GM21825 (cell line): ENCODE data around the gene ANP32B.
"Not testable (repeated sequence)": the region's sequence is repeated elsewhere in the genome, so short reads cannot be mapped to it uniquely, and the experiment has no call there.

ENCODE experiments used
- ATAC-seq: cut with Tn5 transposase; IDR thresholded peaks from one replicate; pipeline ENCODE4 v1.9.1; 2021; ENCODE audit warnings: mild to moderate bottlenecking, moderate library complexity; ENCODE audit not compliant: unreplicated experiment

The ANP32B gene

GRCh38 chr9:97962575-97962974 lies 20.6 kb upstream of the ANP32B start:
- no peak for ATAC-seq

DNA sequence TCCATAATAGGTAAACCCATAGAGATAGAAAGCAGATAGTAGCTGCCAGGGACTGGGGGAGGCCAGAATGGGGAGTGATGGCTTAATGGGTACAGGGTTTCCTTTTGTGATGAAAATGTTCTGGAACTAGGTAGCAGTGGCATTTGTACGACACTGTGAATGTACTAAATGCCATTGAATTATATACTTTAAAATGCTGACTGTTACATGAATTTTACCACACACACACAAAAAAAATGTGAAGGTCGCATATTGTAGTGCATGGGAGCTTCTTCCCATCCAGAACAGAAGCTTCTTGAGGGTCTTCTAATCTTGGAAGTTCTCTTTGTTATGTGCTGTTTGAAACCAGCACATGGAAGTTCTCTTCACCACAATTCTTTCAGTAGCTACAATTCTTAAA lies 19.9 kb upstream of the ANP32B start:
- ATAC-seq = no peak

- ATAC-seq = no peak
Observed at GRCh38 chr9:97964901-97965300, 18.2 kb upstream of the ANP32B start.

DNA sequence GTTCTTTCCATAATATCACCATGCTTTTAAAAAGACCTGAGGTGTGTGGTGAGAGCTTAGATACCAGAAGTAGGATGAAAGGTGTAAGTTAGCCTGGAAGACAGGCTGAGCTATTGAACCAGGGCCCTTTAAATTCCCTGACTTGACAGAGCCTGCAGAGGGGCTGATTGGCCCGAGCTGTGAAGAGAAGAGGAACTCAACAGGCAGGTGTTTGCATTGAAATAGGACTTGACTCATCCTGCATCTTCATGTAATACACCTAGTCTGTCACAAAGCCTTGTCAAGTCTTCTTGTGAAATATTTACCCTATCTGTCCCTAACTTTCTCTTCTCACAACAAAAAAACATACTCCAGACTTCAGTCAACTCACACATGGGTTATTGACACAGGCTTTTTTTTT lies 16.6 kb upstream of the ANP32B start:
- no peak for ATAC-seq

- ATAC-seq = no peak
Observed at GRCh38 chr9:97969014-97969413, 14.1 kb upstream of the ANP32B start.

DNA sequence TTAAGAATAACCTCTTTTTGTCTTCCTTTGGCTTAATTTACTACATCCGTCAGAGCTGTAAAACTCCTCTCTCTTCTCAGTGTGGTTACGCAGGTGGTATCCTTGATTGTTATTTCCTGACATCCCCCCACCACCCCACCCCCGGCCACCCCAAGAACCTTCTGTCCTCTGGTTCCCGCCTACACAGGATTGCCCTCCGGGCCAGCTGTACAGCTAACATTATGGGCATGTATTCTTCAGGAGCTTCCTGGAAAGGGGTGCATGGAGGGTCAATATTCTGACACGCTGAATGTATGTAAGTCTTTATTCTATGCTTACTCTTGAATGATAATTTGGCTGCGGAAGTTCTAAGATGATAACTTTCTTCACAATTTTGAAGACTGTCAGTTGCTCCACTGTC lies 13.0 kb upstream of the ANP32B start:
- ATAC-seq = no peak

DNA sequence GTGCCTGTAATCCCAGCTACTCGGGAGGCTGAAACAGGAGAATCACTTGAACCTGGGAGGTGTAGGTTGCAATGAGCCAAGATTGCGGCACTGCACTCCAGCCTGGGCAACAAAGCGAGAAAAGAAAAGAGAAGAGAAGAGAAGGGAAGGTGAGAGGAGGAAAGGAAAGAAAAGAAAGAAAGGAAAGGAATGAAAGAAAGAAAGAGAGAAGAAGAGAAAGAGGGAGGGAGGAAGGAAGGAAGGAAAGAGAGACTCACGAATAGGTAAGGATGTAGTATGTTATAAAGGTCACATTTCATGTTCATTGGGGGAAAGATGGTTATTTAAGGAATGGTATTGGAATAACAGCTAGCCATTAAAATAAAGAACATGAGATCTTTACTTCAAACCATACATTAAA lies 10.4 kb upstream of the ANP32B start:
- ATAC-seq = no peak

DNA sequence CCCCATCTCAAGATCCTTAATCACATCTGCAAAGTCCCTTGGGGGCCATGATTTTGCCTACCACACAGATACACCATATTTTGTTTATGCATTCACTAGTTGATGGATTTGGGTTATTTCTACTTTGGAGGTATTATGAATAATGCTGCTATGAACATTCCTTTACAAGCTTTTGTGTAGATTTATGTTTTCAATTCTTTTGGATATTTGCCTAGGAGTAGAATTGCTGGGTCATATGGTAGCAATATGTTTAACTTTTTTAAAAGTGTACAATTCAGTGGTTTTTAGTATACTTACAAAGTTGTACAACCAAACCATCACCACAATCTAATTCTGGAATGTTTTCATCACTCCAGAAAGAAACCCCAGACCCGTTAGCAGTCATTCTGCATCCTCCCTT lies 7.8 kb upstream of the ANP32B start:
- ATAC-seq = no peak

DNA sequence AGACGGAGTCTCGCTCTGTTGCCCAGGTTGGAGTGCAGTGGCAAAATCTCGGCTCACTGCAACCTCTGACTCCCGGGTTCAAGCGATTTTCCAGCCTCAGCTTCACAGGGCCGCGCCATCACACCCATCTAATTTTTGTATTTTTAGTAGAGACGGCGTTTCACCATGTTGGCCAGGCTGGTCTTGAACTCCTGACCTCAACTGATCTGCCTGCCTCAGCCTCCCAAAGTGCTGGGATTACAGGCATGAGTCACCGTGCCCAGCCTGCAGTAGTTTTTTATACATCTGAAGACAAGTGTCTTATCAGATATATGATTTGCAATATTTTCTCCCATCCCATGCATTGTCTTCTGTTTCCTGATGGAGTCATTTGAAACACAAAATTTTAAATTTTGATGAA lies 6.5 kb upstream of the ANP32B start:
- ATAC-seq = not testable (repeated sequence)

DNA sequence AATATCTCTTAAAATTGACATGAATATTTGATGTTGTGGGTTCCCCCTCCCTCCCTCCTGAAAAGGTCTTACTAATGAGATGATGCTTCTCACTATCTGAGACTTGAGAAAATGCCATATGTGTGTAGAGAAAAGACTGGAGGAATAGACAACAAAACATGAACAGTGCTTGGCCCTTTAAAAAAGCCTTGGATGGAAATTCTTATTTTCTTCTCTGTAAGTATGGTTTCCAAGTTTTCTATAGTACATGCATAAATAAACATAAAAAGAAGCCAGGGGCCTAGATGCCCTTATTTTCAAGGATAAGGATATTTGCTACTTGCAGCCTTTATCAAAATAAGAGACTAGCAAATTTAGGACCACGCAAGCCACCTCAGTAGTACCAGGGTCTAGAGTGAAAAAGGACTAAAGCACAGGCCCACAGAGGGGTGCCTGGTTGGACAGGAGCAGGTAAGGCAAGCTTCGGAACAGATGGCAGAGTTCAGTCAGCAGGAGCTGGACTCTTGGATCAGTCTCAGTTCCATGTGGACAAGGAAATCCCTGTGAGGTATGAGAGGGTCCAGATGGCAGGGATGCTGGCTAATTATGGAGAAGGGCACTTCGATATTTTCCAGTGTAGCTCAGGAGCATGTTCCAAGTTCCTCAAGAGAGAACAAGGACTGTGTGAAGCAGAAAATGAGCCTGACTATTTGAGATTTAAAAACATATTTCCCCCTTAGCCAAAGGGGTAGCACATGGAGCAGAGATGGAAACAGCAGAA lies 4.6 kb upstream of the ANP32B start:
- ATAC-seq = no peak

DNA sequence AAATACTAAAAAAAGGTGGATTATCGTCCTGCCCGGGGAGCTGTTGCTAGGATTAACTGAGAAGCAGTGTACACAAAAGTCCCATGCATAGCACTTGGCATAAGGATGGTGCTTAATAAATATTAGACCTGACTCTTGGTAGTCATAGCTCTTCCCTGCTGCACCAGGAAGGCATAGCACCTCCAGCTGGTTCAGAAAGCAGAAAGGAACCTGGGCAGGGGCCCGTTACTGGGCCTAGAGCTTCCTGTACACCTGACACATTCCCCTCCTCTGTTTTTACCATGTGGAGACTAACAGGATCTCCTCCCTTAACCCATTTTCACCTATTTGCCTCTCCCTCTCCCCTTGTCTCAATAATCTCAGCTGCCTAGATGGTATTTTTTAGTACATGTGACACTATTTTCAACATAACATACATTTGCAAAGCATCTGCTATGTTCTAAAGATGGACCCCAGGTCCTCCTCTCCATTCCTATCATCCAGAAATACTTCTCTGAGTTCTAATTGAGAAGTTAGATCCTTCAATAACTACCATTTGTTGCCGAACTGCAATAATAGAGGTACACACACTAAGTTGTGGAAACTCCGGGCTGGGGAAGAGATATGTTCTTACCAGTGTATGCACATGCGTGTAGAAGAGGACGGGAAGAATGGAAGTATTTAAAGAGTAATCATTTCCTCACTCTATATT lies 3.2 kb upstream of the ANP32B start:
- ATAC-seq = no peak

DNA sequence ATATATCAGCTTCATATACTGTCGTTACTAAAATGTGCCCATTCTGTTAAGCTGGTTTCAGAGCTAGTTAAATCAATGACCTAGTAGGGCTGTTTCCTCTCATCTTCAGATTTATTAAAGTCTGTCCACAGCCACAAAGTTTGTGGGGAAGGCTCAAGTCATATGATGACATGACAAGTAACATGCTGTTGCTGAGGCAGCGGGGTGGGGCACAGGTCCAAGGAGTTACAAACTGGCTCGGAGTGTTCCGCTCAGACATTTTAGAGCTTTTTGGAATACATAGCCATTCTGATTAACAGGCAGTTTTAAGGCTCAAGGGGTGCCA lies 2.7 kb upstream of the ANP32B start:
- ATAC-seq = no peak

DNA sequence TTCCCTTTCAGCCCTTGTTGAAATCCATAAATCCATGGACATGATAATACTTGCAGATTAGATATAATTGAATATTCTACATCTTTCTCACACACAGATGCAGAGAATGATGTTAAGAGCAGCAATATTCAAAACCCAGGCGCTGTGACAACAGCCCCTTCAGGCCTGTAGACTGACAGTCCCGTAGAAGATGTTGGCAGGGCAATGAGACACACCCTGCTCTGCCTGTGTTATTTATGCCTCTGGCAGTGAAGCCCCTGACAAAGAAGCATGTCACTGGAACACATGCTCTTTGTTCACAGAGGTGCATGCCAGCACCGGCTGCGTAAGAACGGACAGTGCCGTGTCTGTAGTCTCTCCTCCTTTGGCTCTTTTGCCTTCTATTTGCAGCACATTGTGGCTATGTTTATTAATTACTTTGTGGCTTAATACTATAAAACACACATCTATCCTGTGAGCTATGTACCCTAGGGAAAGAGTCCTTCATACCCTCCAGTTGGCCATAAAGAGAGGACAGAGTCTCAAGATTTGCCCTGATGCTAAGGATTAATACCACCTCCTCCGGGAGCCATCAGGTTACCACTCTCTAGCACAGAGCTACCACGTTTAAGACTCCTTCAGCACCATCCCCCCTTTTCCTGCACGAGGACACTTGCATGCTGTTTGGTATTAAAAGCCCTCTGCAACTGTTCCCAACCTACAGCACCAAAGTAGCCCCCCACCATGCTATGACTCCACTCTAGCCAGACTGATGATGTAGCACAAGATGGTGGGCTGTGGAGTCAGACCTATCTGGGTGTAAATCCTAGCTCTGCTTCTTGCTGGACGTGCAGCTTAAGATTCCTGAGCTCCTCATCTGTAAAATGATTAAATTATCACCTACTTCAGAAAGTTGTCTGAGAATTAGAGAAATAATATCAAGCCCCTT lies 2.0 kb upstream of the ANP32B start:
- no peak for ATAC-seq

DNA sequence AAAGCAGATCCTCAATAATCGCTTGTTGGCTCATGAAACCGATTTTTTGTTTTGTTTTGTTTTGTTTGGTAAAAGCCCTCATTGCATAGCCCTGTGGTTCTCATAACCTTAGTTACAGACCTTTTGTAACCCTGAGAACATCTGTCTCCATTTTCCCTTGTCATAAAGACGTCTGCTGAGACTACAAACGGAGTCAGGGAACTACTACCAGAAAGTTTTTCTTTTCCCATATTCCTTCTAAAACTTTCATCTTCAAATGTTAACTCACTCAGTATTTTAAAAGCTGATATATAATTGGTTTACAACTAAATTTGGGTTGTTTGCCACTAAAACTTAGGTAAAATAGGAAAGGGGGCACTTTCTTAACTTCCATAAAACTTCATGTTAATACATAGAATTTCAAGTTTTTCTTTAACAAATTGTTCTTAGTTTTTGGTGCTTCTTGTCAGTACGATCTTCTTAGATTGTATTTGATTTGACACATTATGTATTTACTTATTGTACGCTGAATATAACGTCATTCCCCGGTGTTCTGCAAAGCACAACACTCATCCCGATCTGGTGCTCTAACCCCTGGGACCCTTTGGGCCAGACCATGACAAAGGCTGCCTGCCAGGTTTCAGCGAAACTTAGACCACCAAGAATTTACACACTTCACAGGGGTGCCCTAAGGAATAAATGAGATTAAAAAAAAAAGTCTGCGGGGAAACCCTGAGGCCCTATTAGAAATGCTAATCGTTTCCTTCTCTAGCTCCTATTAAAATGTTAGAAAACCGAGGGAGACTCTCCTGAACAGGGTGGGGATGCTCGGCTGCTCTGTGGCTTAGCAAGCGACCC lies 1.1 kb upstream of the ANP32B start:
- ATAC-seq = no peak

GRCh38 chr9:97983589-97984187 lies 547 bp downstream of the ANP32B start:
- no peak for ATAC-seq

DNA sequence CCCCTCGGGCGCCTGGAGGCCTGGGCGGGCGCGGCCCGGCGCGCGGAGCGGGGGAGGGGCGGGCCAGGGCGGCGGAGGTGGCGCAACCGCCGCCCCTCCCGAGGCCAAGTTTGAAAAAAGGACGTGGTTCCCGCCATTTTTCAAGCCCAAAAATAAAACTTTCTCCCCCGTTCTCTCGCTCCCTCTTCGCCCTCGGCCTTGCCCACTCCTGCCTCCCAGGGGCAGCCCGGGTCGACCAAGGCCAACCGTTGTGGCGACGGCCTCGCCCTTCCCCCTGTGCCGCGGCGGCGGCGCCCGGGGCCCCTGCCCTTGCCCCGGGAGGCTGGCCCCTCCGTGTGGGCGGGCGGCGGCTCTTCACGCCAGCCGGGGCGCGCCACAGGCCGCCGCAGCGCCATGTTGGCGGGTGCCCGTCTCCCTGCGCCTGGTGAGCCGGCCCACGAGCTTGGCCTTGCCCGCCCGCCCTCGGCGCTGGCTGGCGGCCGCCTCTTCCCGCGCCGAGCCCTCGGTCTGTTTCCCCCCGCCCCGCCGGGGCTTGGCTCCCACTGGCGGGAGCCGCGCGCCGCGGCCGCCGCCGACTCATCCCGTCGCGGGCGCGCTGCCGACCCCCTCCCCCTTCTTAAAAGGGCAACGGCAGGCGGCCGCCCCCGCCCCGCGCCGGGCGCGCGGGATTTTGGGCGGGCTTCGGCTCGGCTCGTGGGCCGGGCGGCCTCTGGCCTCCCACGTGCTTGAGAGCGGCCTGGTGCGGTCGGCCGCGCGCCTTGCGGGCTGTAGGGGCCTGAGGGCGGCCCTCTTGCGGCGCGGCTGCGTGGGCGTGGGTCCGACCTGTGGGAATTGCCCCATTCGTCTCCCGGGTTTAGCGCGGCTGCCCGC lies 1.3 kb downstream of the ANP32B start:
- peak; percentile 27 for ATAC-seq

- ATAC-seq = no peak
Observed at GRCh38 chr9:97985058-97985861, 2.1 kb downstream of the ANP32B start.

GRCh38 chr9:97987487-97987886 lies 4.3 kb downstream of the ANP32B start:
- no peak for ATAC-seq

DNA sequence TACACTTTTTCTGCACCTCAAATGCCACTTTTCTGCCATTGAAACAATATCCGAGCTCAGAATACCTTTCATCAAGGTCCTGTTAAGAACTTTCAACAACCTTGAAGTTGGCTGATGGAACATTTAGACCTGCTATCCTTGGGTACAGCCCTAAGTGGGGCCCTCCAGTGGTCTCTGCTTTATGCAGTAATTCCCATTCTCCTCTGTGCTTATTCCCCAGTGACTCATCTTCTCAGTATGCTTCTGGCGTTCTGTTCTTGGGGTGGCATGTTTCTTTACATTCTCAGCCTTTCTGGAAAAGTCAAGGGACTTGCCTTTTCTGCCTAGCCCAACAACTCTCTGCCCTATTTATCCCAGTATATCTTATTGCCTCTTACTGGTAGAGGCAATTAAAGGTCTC lies 7.1 kb downstream of the ANP32B start:
- no peak for ATAC-seq
